Sciatic nerve (tissue), 2 donors: ENCODE results near the gene DCLK2. TPM values are rescaled to one million over a fixed set of nuclear protein-coding genes. Genes with fewer than 3 reads are reported as not detected.
A peak's percentile ranks its signal among the peaks of the same experiment; 100 is the strongest.

ENCODE experiments used
- ATAC-seq: fragments of 200-7000 bp; cut with Tn5 transposase; one replicate; pipeline ENCODE4 v1.9.1; 2020; ENCODE audit warnings: mild to moderate bottlenecking, moderate library complexity
- DNase-seq: peaks from one replicate; pipeline ENCODE4 v3.0.0-alpha.2; 2020; ENCODE audit warnings: low spot score
- intact Hi-C: fragments of 100-400 bp; cut with DNase I; formaldehyde crosslinking; loops from one replicate; pipeline ENCODE4 v1.14.2; 2022
- total RNA-seq: library from RNA; stranded (reverse); fragmentation: NEBNext Ultra II Directional; extraction: Animal tissue kit (Norgen Biotek cat#: 25700); gene quantifications from one replicate; pipeline ENCODE4 v1.2.1, GENCODE V29; 2021
- donor health status: DM: no; HTN: no; CAD: no.
- donor health status: DM: no; HTN: no; CAD: no.

Gene DCLK2
- total RNA-seq, 1 donor from 2014 or later: 13.6 TPM

- DNase-seq (no peak), ATAC-seq (peak; percentile 49)
- intact Hi-C loops: no loop called here
Observed at GRCh38 chr4:150280081-150280895, 202.0 kb downstream of the DCLK2 start.

GRCh38 chr4:150280975-150281374 is 202.7 kb downstream of the DCLK2 start:
- intact Hi-C loops: no loop called here
- ATAC-seq (no peak), DNase-seq (no peak)

GRCh38 chr4:150283689-150284088 is 205.4 kb downstream of the DCLK2 start:
- ATAC-seq (no peak), DNase-seq (no peak)
- intact Hi-C loops: no loop called here

GRCh38 chr4:150286656-150287055 is 208.4 kb downstream of the DCLK2 start:
- intact Hi-C loops: no loop called here
- DNase-seq (no peak), ATAC-seq (no peak)

- ATAC-seq (no peak), DNase-seq (no peak)
- intact Hi-C loops: no loop called here
Observed at GRCh38 chr4:150289198-150289597, 211.0 kb downstream of the DCLK2 start.

GRCh38 chr4:150289881-150290280 is 211.6 kb downstream of the DCLK2 start:
- DNase-seq: no peak
- no peak for ATAC-seq
- intact Hi-C loops: no loop called here

GRCh38 chr4:150297861-150298474 is 219.7 kb downstream of the DCLK2 start:
- intact Hi-C loops: no loop called here
- no peak for DNase-seq
- ATAC-seq: no peak

GRCh38 chr4:150299816-150300215 is 221.6 kb downstream of the DCLK2 start:
- no peak for ATAC-seq
- intact Hi-C loops: no loop called here

GRCh38 chr4:150302553-150302952 is 224.3 kb downstream of the DCLK2 start:
- no peak for DNase-seq
- intact Hi-C loops: no loop called here
- no peak for ATAC-seq

More at GRCh38 chr4:150299816-150300215, 221.6 kb downstream of the DCLK2 start:
- DNase-seq: no peak

GRCh38 chr4:150305995-150306394 is 227.8 kb downstream of the DCLK2 start:
- no peak for DNase-seq
- intact Hi-C loops: no loop called here
- ATAC-seq: no peak

GRCh38 chr4:150306719-150307118 is 228.5 kb downstream of the DCLK2 start:
- ATAC-seq (no peak), DNase-seq (no peak)
- intact Hi-C loops: no loop called here
